ENCODE results near the gene ATP11C. TPM values are rescaled to one million over a fixed set of nuclear protein-coding genes. Genes with fewer than 3 reads are reported as not detected.

The ATP11C gene
- total RNA-seq, 1 experiment from 2014 or later = 19.4 TPM

- TF ChIP-seq, protein P1, sequence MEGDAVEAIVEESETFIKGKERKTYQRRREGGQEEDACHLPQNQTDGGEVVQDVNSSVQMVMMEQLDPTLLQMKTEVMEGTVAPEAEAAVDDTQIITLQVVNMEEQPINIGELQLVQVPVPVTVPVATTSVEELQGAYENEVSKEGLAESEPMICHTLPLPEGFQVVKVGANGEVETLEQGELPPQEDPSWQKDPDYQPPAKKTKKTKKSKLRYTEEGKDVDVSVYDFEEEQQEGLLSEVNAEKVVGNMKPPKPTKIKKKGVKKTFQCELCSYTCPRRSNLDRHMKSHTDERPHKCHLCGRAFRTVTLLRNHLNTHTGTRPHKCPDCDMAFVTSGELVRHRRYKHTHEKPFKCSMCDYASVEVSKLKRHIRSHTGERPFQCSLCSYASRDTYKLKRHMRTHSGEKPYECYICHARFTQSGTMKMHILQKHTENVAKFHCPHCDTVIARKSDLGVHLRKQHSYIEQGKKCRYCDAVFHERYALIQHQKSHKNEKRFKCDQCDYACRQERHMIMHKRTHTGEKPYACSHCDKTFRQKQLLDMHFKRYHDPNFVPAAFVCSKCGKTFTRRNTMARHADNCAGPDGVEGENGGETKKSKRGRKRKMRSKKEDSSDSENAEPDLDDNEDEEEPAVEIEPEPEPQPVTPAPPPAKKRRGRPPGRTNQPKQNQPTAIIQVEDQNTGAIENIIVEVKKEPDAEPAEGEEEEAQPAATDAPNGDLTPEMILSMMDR (IDR thresholded peaks at IDR 0.05 in 2 of 3, conservative IDR thresholded peaks at IDR 0.05 in 1 of 3; ENCODE audit: borderline replicate concordance in 1 of 3, insufficient read depth in 1 of 3, low read depth in 2 of 3, low read length in 2 of 3) = no peak
- TF ChIP-seq TCF7L2 (IDR thresholded peaks at IDR 0.05; ENCODE audit: borderline replicate concordance, extremely low read depth, insufficient read depth, insufficient read length) = no peak
- no peak for TF ChIP-seq YY1 (IDR thresholded peaks at IDR 0.05; ENCODE audit: extremely low read depth, insufficient replicate concordance, low read depth, low read length)
- TF ChIP-seq SRF (IDR thresholded peaks at IDR 0.05; ENCODE audit: low read depth) = no peak
- no peak for TF ChIP-seq ZNF274 (IDR thresholded peaks at IDR 0.05; ENCODE audit: low read depth, low read length)
- TF ChIP-seq SIN3A (IDR thresholded peaks at IDR 0.05; ENCODE audit: low read depth) = no peak
- no peak for TF ChIP-seq JUND (IDR thresholded peaks at IDR 0.05)
- TF ChIP-seq POLR2AphosphoS5 (IDR thresholded peaks at IDR 0.05; ENCODE audit: low read depth, low read length) = no peak
- no peak for TF ChIP-seq EZH2phosphoT487 (IDR thresholded peaks at IDR 0.05; ENCODE audit: borderline replicate concordance)
- TF ChIP-seq RAD21 (IDR thresholded peaks at IDR 0.05; ENCODE audit: low read depth) = no peak
These were observed 48.9 kb downstream of the ATP11C start (continued) for GRCh38 chrX:139883984-139884383.

GRCh38 chrX:139882299-139882698 is 50.6 kb downstream of the ATP11C start:
- Histone ChIP-seq H3K27ac (ENCODE audit: low read depth, low read length) (no peak overlapping the region), H4K20me1 (ENCODE audit: insufficient read depth) (no peaks in the 10 kb centered on the region), H3K27me3 (ENCODE audit: insufficient read depth, low read length) (no peaks in the 10 kb centered on the region), H3K36me3 (ENCODE audit: control insufficient read depth in 1 of 2, insufficient read depth in 2 of 2, low read length in 2 of 2) (no peaks in the 10 kb centered on the region), H3K4me2 (ENCODE audit: low read length) (no peak overlapping the region), H3K9me3 (ENCODE audit: control insufficient read depth in 1 of 2, insufficient read depth in 1 of 2, low read depth in 1 of 2, low read length in 2 of 2) (no peaks in the 10 kb centered on the region), H3K4me3 (replicated peaks in 1 of 2; ENCODE audit: low read depth in 1 of 2, low read length in 2 of 2) (no peak overlapping the region), H3K79me2 (ENCODE audit: insufficient read depth, low read length) (no peaks in the 10 kb centered on the region; the same call in 1 of the 2 replicates), H2AFZ (ENCODE audit: low read depth, low read length, poor library complexity, severe bottlenecking) (no peak overlapping the region), H3K9me2 (ENCODE audit: insufficient read depth) (no peaks in the 10 kb centered on the region), H3K4me1 (ENCODE audit: control insufficient read depth in 1 of 2, insufficient read depth in 2 of 2, low read length in 2 of 2) (peaks cover 12 to 26% of the 10 kb centered on the region in 2 experiments), H3K9ac (ENCODE audit: low read length) (no peak overlapping the region)
- no peak for TF ChIP-seq RAD21 (IDR thresholded peaks at IDR 0.05; ENCODE audit: low read depth)
- TF ChIP-seq FOSL1 (IDR thresholded peaks at IDR 0.05; ENCODE audit: low read depth) = no peak
- TF ChIP-seq CBX3 (IDR thresholded peaks at IDR 0.05; ENCODE audit: low read depth) = no peak
- no peak for TF ChIP-seq JUND (IDR thresholded peaks at IDR 0.05)
- TF ChIP-seq EZH2phosphoT487 (IDR thresholded peaks at IDR 0.05; ENCODE audit: borderline replicate concordance) = no peak
- TF ChIP-seq ELF1 (IDR thresholded peaks at IDR 0.05; ENCODE audit: borderline replicate concordance, low read depth) = no peak
- no peak for TF ChIP-seq CEBPB (IDR thresholded peaks at IDR 0.05; ENCODE audit: low read depth)
- TF ChIP-seq, protein P2, sequence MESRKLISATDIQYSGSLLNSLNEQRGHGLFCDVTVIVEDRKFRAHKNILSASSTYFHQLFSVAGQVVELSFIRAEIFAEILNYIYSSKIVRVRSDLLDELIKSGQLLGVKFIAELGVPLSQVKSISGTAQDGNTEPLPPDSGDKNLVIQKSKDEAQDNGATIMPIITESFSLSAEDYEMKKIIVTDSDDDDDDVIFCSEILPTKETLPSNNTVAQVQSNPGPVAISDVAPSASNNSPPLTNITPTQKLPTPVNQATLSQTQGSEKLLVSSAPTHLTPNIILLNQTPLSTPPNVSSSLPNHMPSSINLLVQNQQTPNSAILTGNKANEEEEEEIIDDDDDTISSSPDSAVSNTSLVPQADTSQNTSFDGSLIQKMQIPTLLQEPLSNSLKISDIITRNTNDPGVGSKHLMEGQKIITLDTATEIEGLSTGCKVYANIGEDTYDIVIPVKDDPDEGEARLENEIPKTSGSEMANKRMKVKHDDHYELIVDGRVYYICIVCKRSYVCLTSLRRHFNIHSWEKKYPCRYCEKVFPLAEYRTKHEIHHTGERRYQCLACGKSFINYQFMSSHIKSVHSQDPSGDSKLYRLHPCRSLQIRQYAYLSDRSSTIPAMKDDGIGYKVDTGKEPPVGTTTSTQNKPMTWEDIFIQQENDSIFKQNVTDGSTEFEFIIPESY (IDR thresholded peaks at IDR 0.05; ENCODE audit: extremely low read depth, insufficient replicate concordance, low read length) = no peak
- TF ChIP-seq POLR2A (IDR thresholded peaks at IDR 0.05; ENCODE audit: borderline replicate concordance, extremely low read depth, insufficient read depth, insufficient read length) = no peak
- TF ChIP-seq SRF (IDR thresholded peaks at IDR 0.05; ENCODE audit: low read depth) = no peak
- TF ChIP-seq, protein P1 (IDR thresholded peaks at IDR 0.05 in 2 of 3, conservative IDR thresholded peaks at IDR 0.05 in 1 of 3; ENCODE audit: borderline replicate concordance in 1 of 3, insufficient read depth in 1 of 3, low read depth in 2 of 3, low read length in 2 of 3) = no peak
- no peak for TF ChIP-seq SP1 (IDR thresholded peaks at IDR 0.05; ENCODE audit: low read depth)
- TF ChIP-seq, protein P3, sequence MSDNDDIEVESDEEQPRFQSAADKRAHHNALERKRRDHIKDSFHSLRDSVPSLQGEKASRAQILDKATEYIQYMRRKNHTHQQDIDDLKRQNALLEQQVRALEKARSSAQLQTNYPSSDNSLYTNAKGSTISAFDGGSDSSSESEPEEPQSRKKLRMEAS (IDR thresholded peaks at IDR 0.05) = no peak
- TF ChIP-seq ZFX (IDR thresholded peaks at IDR 0.05) = no peak
- TF ChIP-seq EZH2 (IDR thresholded peaks at IDR 0.05) = no peak
- no peak for TF ChIP-seq EGR1 (IDR thresholded peaks at IDR 0.05; ENCODE audit: low read depth)
- BruUV-seq (replicated peaks) = no TSS peak
- ATAC-seq (no peak), DNase-seq (ENCODE audit: low read depth, low spot score) (no peak)
- RAD21 ChIA-PET (ENCODE audit: low non-redundant PET in 1 of 2, low total read pairs in 2 of 2, uncharacterized antibody in 2 of 2, unreplicated experiment in 2 of 2) = no interaction called here
- CTCF ChIA-PET = no interaction called here
- POLR2A ChIA-PET = no interaction called here
- intact Hi-C loops (cut with micrococcal nuclease) = no loop called here

All from HCT116 (cell line).